ENCODE data around the gene SPTBN1. TPM values are rescaled to one million over a fixed set of nuclear protein-coding genes. Genes with fewer than 3 reads are reported as not detected.

SPTBN1 gene
- total RNA-seq, 1 donor from 2014 or later, result 70.3 TPM

GRCh38 chr2:54465143-54465542, 9.0 kb downstream of the SPTBN1 start:
- Mint-ChIP-seq H3K4me3 (ENCODE audit: low read depth) (no peak overlapping the region), H3K4me1 (ENCODE audit: low read depth) (no peaks in the 10 kb centered on the region), H3K27ac (no peak overlapping the region), H3K27me3 (ENCODE audit: low read depth) (peaks cover 28% of the 10 kb centered on the region), H3K36me3 (ENCODE audit: low read depth) (no peaks in the 10 kb centered on the region), H3K9me3 (no peaks in the 10 kb centered on the region)
- DNase-seq (ENCODE audit: low spot score), result no peak
- intact Hi-C loops (cut with micrococcal nuclease), result no loop called here

GRCh38 chr2:54466870-54467269, 10.7 kb downstream of the SPTBN1 start:
- intact Hi-C loops (cut with micrococcal nuclease), result no loop called here
- Mint-ChIP-seq H3K9me3 (no peaks in the 10 kb centered on the region), H3K27ac (no peak overlapping the region), H3K36me3 (ENCODE audit: low read depth) (no peaks in the 10 kb centered on the region), H3K4me1 (ENCODE audit: low read depth) (no peaks in the 10 kb centered on the region), H3K4me3 (ENCODE audit: low read depth) (no peak overlapping the region), H3K27me3 (ENCODE audit: low read depth) (peaks cover 23% of the 10 kb centered on the region)
- DNase-seq (ENCODE audit: low spot score), result no peak

GRCh38 chr2:54468673-54469072, 12.5 kb downstream of the SPTBN1 start:
- no peaks in the 10 kb centered on the region for H3K36me3 Mint-ChIP-seq (ENCODE audit: low read depth)
- intact Hi-C loops (cut with micrococcal nuclease), result no loop called here
- no peak overlapping the region for H3K4me3 Mint-ChIP-seq (ENCODE audit: low read depth)

GRCh38 chr2:54469484-54470053, 13.4 kb downstream of the SPTBN1 start:
- no peak overlapping the region for H3K4me3 Mint-ChIP-seq (ENCODE audit: low read depth)
- no peak overlapping the region for H3K27ac Mint-ChIP-seq
- no peaks in the 10 kb centered on the region for H3K9me3 Mint-ChIP-seq
- H3K4me1 Mint-ChIP-seq (ENCODE audit: low read depth), result no peaks in the 10 kb centered on the region
- intact Hi-C loops (cut with micrococcal nuclease), result no loop called here
- H3K27me3 Mint-ChIP-seq (ENCODE audit: low read depth), result peaks cover 12% of the 10 kb centered on the region
- H3K36me3 Mint-ChIP-seq (ENCODE audit: low read depth), result no peaks in the 10 kb centered on the region
- no peak for DNase-seq (ENCODE audit: low spot score)

More at GRCh38 chr2:54468673-54469072, 12.5 kb downstream of the SPTBN1 start:
- Mint-ChIP-seq H3K4me1 (ENCODE audit: low read depth) (no peaks in the 10 kb centered on the region), H3K9me3 (no peaks in the 10 kb centered on the region), H3K27ac (no peak overlapping the region), H3K27me3 (ENCODE audit: low read depth) (peaks cover 18% of the 10 kb centered on the region)
- DNase-seq (ENCODE audit: low spot score), result no peak

GRCh38 chr2:54470266-54470938, 14.3 kb downstream of the SPTBN1 start:
- no peaks in the 10 kb centered on the region for H3K9me3 Mint-ChIP-seq
- intact Hi-C loops (cut with micrococcal nuclease), result no loop called here
- DNase-seq (ENCODE audit: low spot score), result no peak
- no peak overlapping the region for H3K4me3 Mint-ChIP-seq (ENCODE audit: low read depth)
- H3K4me1 Mint-ChIP-seq (ENCODE audit: low read depth), result no peaks in the 10 kb centered on the region
- H3K36me3 Mint-ChIP-seq (ENCODE audit: low read depth), result no peaks in the 10 kb centered on the region
- peaks cover 12% of the 10 kb centered on the region for H3K27me3 Mint-ChIP-seq (ENCODE audit: low read depth)
- no peak overlapping the region for H3K27ac Mint-ChIP-seq

GRCh38 chr2:54471221-54471711, 15.1 kb downstream of the SPTBN1 start:
- no peaks in the 10 kb centered on the region for H3K9me3 Mint-ChIP-seq
- intact Hi-C loops (cut with micrococcal nuclease), result no loop called here
- no peak overlapping the region for H3K27ac Mint-ChIP-seq
- H3K4me3 Mint-ChIP-seq (ENCODE audit: low read depth), result no peak overlapping the region
- H3K36me3 Mint-ChIP-seq (ENCODE audit: low read depth), result no peaks in the 10 kb centered on the region
- no peaks in the 10 kb centered on the region for H3K4me1 Mint-ChIP-seq (ENCODE audit: low read depth)
- peaks cover 12% of the 10 kb centered on the region for H3K27me3 Mint-ChIP-seq (ENCODE audit: low read depth)
- DNase-seq (ENCODE audit: low spot score), result no peak

GRCh38 chr2:54473851-54474250, 17.7 kb downstream of the SPTBN1 start:
- Mint-ChIP-seq H3K36me3 (ENCODE audit: low read depth) (no peaks in the 10 kb centered on the region), H3K9me3 (no peaks in the 10 kb centered on the region), H3K4me3 (ENCODE audit: low read depth) (no peak overlapping the region), H3K27me3 (ENCODE audit: low read depth) (peaks cover 9% of the 10 kb centered on the region), H3K27ac (no peak overlapping the region), H3K4me1 (ENCODE audit: low read depth) (no peaks in the 10 kb centered on the region)
- no peak for DNase-seq (ENCODE audit: low spot score)
- intact Hi-C loops (cut with micrococcal nuclease), result no loop called here

GRCh38 chr2:54475285-54475684, 19.2 kb downstream of the SPTBN1 start:
- Mint-ChIP-seq H3K9me3 (no peaks in the 10 kb centered on the region), H3K4me1 (ENCODE audit: low read depth) (no peaks in the 10 kb centered on the region)

GRCh38 chr2:54475919-54476318, 19.8 kb downstream of the SPTBN1 start:
- Mint-ChIP-seq H3K9me3 (no peaks in the 10 kb centered on the region), H3K27ac (no peak overlapping the region), H3K4me1 (ENCODE audit: low read depth) (no peaks in the 10 kb centered on the region), H3K27me3 (ENCODE audit: low read depth) (peaks cover 7% of the 10 kb centered on the region), H3K36me3 (ENCODE audit: low read depth) (no peaks in the 10 kb centered on the region), H3K4me3 (ENCODE audit: low read depth) (no peak overlapping the region)
- intact Hi-C loops (cut with micrococcal nuclease), result no loop called here
- no peak for DNase-seq (ENCODE audit: low spot score)

More at GRCh38 chr2:54475285-54475684, 19.2 kb downstream of the SPTBN1 start:
- Mint-ChIP-seq H3K4me3 (ENCODE audit: low read depth) (no peak overlapping the region), H3K36me3 (ENCODE audit: low read depth) (no peaks in the 10 kb centered on the region), H3K27ac (no peak overlapping the region), H3K27me3 (ENCODE audit: low read depth) (peaks cover 6% of the 10 kb centered on the region)
- intact Hi-C loops (cut with micrococcal nuclease), result no loop called here
- DNase-seq (ENCODE audit: low spot score), result no peak

GRCh38 chr2:54476852-54477251, 20.7 kb downstream of the SPTBN1 start:
- Mint-ChIP-seq H3K27me3 (ENCODE audit: low read depth) (peaks cover 6% of the 10 kb centered on the region), H3K4me1 (ENCODE audit: low read depth) (no peaks in the 10 kb centered on the region), H3K27ac (no peak overlapping the region), H3K9me3 (no peaks in the 10 kb centered on the region), H3K36me3 (ENCODE audit: low read depth) (no peaks in the 10 kb centered on the region), H3K4me3 (ENCODE audit: low read depth) (no peak overlapping the region)
- DNase-seq (ENCODE audit: low spot score), result no peak
- intact Hi-C loops (cut with micrococcal nuclease), result no loop called here

- no peak for DNase-seq (ENCODE audit: low spot score)
- intact Hi-C loops (cut with micrococcal nuclease), result no loop called here
- Mint-ChIP-seq H3K4me1 (ENCODE audit: low read depth) (no peaks in the 10 kb centered on the region), H3K27ac (no peak overlapping the region), H3K27me3 (ENCODE audit: low read depth) (peaks cover 8% of the 10 kb centered on the region), H3K4me3 (ENCODE audit: low read depth) (no peak overlapping the region), H3K9me3 (no peaks in the 10 kb centered on the region), H3K36me3 (ENCODE audit: low read depth) (no peaks in the 10 kb centered on the region)
Measured at GRCh38 chr2:54477896-54478295, 21.8 kb downstream of the SPTBN1 start.

- intact Hi-C loops (cut with micrococcal nuclease), result no loop called here
- Mint-ChIP-seq H3K27ac (no peak overlapping the region), H3K36me3 (ENCODE audit: low read depth) (no peaks in the 10 kb centered on the region), H3K27me3 (ENCODE audit: low read depth) (peaks cover 7% of the 10 kb centered on the region), H3K4me3 (ENCODE audit: low read depth) (no peak overlapping the region), H3K9me3 (no peaks in the 10 kb centered on the region), H3K4me1 (ENCODE audit: low read depth) (no peaks in the 10 kb centered on the region)
- no peak for DNase-seq (ENCODE audit: low spot score)
Measured at GRCh38 chr2:54478899-54479298, 22.8 kb downstream of the SPTBN1 start.

- intact Hi-C loops (cut with micrococcal nuclease), result no loop called here
- no peaks in the 10 kb centered on the region for H3K36me3 Mint-ChIP-seq (ENCODE audit: low read depth)
Measured at GRCh38 chr2:54479424-54479823, 23.3 kb downstream of the SPTBN1 start.

More at GRCh38 chr2:54479424-54479823, 23.3 kb downstream of the SPTBN1 start:
- Mint-ChIP-seq H3K9me3 (no peaks in the 10 kb centered on the region), H3K27ac (no peak overlapping the region), H3K4me1 (ENCODE audit: low read depth) (no peaks in the 10 kb centered on the region), H3K4me3 (ENCODE audit: low read depth) (no peak overlapping the region), H3K27me3 (ENCODE audit: low read depth) (peaks cover 7% of the 10 kb centered on the region)
- no peak for DNase-seq (ENCODE audit: low spot score)

Measured in activated T-helper 2 cell treated with anti-CD3 and anti-CD28 coated beads, Interferon-gamma antibody, Interleukin-2, Interleukin-4, amounts not matched to agents 10 μg/mL and 5 μg/mL and 100 μg/mL, durations not matched to agents 14 hours and 24 hours and 36 hours (primary cell).